DMS79 (cell line): ENCODE results near the gene CNOT1.

Experiments used
- DNase-seq: peaks from one replicate; lab custom pipeline; 2025; lab: John Stamatoyannopoulos, UW

The CNOT1 gene

DNA sequence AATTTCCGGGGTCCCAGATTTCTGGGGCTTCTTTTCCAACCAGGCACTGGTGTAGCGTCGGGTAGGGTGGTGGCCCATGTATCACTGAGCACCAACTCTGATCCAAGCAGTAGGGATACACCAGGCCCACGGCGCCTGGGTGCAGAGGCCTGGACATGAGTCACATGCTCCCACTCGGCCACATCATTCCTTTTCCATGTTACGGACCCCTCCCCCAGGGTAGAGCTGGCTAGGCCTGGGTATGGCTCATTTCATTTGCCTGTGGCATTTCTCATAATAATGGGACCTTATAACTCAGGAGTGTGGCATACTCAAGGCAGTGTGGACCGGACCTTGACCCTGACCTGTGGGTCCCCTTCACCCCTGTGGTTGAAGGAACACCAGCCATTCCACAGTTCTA, 147.7 kb downstream of the CNOT1 start:
- DNase-seq, result no peak

DNA sequence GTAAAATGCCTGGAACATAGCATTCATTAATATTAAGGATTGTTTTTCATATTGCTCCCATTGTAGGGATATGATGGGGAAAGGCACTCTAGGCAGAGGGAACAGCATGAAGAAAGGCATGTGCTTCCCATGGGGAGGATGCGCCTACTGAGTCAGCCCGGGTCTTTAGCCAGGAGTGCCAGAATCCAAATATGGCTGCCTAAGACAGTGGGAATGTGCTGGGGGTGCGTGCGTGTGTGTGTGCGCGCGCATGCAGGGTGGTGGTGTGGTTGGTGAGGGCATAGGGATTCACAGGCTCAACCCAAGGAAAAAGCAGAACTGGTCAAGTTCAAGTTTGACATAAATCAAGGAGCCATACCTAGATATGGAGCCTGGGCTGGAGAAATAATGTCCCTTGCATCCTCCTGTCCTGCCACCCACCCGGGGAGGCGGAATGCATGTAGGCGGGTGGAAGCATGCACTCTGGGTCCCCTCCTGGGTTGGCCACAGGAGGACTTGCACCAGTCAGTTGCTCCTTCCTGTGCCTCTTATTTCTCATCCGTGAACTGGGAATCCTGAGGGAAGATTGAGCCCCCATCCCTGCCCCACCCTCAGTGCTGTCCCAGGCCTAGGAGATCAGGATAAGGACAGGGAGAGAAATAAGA, 148.3 kb downstream of the CNOT1 start:
- no peak for DNase-seq

DNA sequence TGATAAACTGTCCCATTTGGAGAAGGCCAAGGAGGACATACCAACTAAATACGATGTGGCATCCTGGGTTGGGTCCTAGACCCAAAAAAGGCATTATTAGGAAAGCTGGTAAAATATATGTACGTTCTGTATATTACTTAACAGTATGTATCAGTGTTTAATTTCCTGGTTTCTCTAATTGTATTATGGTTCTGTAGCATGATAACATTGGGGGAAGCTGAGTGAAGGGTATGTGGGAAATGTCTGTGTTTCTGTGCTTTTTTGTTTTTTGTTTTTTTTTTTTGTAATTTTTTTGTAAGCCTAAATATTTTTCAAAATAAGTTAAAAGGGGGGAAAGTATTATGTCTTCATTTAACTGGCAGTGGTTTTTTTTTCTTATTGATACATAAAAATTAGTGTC, 151.2 kb downstream of the CNOT1 start:
- DNase-seq, result no peak

DNA sequence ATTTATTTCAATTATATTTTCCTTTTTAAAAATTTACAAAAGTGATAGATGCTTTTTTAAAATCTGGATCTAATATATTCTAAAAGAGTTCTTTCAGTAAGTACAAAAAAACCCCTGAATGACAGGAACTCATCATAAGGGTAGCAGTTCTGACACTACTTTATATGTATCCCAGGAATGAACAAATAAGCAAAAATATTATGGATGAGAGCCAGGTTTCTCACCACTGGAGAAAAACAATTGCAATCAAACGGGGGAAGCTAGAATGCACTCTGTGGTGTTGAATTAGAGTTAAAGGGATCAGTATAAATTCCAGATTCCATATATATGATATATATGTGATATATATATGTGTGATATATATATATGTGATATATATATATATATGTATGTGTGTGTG, 152.8 kb downstream of the CNOT1 start:
- no peak for DNase-seq

DNA sequence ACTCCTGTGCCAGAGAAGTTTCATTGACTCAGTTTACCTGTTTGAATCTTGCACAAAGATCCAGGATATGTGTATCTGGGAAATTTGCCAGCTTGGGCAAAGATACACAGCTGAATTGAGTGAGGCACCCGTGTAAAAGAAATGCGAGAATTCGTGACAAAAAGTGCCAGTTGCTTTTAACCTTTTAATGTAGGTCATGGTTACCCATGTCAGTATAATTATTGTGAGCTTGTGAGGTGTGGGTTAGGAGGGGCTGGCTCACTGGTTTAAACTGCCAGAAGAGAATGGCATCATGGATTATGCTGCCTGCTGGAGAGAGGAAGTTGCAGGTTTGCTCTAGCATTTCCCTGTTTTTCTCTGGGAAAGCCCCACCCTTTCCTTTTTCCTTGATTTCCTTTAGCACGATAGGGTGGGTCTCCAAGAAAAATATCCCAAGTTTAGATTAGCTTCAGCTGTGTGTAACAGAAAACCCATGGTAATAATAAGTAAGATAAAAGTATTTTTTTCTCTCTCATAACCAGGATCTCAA, 154.5 kb downstream of the CNOT1 start:
- DNase-seq, result no peak

DNA sequence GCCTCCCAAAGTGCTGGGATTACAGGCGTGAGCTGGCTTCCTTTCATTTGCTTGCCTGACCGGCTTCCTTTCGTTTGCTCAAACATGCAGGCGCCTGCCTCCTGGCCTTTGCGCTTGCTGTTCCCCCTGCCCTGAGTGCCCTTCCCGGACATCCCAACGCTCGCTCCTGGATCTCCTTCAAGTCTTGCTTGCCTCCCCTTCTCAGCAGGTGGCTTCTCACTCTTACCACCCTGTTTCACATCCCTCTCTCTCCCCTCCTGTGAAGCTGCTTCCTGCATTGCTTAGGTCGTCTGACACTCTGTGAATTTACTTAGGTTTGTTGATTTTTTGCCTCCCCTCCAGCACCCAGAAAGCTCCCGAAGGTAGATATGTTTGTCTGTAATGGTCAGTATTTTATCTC, 155.3 kb downstream of the CNOT1 start:
- DNase-seq, result no peak

DNA sequence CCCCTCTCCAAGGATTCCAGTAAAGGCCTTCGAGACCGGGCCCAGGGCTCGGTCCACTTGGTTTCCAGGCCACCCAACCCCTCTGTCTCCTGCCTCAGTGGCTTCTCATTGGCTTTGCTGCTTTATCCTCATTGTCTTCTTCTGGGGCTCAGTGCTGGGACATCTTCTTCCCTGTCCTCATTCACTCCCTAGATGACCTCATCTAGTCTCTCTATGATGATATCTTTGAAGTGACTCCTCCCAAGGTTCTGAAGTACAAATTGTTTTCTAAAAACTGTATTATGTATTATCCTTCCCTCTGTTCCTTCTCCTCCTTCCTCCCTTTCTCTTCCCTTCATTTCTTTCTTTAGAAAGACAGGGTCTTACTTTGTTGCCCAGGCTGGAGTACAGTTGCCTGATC, 156.8 kb downstream of the CNOT1 start:
- DNase-seq, result no peak

DNA sequence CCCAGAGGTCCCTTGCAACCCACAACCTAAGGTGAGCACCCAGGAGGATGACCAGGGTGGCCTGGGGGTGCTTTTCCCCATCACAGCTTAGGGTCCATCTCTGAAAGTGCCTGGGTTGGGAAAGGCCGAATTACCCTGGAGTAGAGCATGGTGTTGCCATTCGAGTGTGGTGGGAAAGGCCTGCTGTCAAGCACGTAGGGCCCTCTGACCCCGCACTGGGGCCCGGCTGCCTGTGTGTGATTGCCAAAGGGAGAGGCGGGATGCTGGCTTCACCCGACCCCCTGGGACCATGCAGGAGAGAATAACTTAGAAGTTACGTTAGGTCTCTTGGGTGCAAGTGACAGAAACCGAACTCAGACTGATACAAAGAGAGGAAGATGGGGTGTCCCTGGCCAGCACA, 157.4 kb downstream of the CNOT1 start:
- no peak for DNase-seq

DNA sequence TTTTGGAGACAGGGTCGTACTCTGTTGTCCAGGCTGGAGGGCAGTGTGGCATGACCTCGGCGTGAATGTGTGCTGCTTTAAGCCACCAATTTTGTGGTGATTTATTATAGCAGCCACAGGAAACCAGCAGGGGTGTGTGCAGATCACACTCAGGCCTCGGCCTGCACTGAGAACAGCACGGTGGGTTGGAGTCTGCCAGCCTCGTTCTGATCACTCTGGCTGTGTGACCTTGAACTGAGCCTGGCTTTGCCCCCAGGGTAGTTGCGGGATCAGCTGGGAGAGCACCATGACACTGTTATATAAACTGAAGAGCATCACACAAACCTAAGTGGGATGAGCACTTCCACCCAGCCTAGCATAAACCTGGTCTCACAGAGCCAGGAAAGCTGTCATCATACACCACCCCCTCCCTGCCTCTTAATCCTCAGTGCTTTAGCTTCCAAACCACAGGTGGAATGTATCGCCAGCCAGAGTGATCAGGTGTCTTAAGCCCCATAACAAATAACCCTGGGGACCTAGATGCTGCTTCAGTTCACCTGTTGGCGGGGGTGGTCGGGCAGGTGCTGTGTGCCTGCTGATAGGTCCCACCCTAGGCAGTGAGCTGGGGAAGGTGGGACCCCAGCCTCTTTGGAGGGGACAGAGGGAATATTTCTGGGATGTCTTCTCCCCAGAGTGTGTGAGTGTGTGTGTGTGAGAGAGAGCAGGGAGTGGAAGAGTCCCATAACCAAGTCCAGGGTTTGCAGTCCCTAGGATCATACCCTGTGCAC, 158.2 kb downstream of the CNOT1 start:
- peak; percentile 5 for DNase-seq
